Body of pancreas (tissue), 4 donors: ENCODE results near the gene ANGPTL4. TPM values are rescaled to one million over a fixed set of nuclear protein-coding genes. Genes with fewer than 3 reads are reported as not detected.
"Not testable (repeated sequence)": the region's sequence is repeated elsewhere in the genome, so short reads cannot be mapped to it uniquely, and the experiment has no call there.

Source experiments
- ATAC-seq: fragments of 150-250 bp; one replicate; pipeline ENCODE4 v1.9.1; 2016
- DNase-seq, 4 donors: peaks; one replicate each; pipeline ENCODE4 v3.0.0-alpha.2; 2019
- H3K27ac ChIP-seq, 4 donors: fragments of 200-600 bp; sonication (generic); 1 replicate in 3 of 4; 2 replicates in 1 of 4; pipeline versions ENCODE4 v1.5.1 to v1.6.1; 2016 to 2019; ENCODE audit warnings: mild to moderate bottlenecking in 1 of 4, mixed read lengths in 1 of 4, moderate library complexity in 1 of 4
- H3K27me3 ChIP-seq, 2 donors: fragments of 200-600 bp; sonication (generic); one replicate each; pipeline ENCODE4 v1.6.0; 2016; ENCODE audit warnings: mild to moderate bottlenecking in 1 of 2
- H3K36me3 ChIP-seq, 2 donors: fragments of 200-600 bp; sonication (generic); replicated peaks in 1 of 2; 2 replicates each; pipeline ENCODE4 v1.5.1; 2016; ENCODE audit warnings: low read depth in 2 of 2; ENCODE audit not compliant: insufficient read depth in 1 of 2
- H3K4me1 ChIP-seq: fragments of 200-600 bp; sonication (generic); one replicate; pipeline ENCODE4 v1.6.0; 2016
- H3K4me3 ChIP-seq, 2 donors: fragments of 200-600 bp; sonication (generic); 1 replicate in 1 of 2; 2 replicates in 1 of 2; pipeline ENCODE4 v1.5.1; 2016 to 2019
- H3K9me3 ChIP-seq, 3 donors: fragments of 200-600 bp; sonication (generic); 1 replicate in 2 of 3; 2 replicates in 1 of 3; pipeline ENCODE4 v1.5.1; 2016
- POLR2A ChIP-seq, 3 donors: fragments of 450-650 bp; IDR thresholded peaks; one replicate each; pipeline ENCODE4 v1.6.1; 2016; ENCODE audit warnings: antibody characterized with exemption in 3 of 3, mild to moderate bottlenecking in 2 of 3
- WGBS, 2 donors: methylation state at CpG; one replicate each; pipeline ENCODE4 v1.1.5; 2017; 5-methylcytosine and 5-hydroxymethylcytosine counted together
- intact Hi-C: fragments of 100-400 bp; cut with DNase I; formaldehyde crosslinking; loops from one replicate; pipeline ENCODE4 v1.15.1; 2023
- total RNA-seq, 2 donors: library from RNA; depleted of rRNA; stranded (reverse); fragments of >200 nt; gene quantifications; one replicate each; pipeline ENCODE4 v1.1.0, GENCODE V29; 2016
- TF ChIP-seq, protein P1 (sequence below), 7 experiments: fragments of 450-650 bp in 4 of 7; fragments of 200-600 bp in 3 of 7; sonication (generic) in 3 of 7; IDR thresholded peaks; one replicate each; pipeline ENCODE4 v1.5.1; 2016 to 2019; ENCODE audit warnings: antibody characterized with exemption in 7 of 7

ANGPTL4 gene
- total RNA-seq, 2 donors from 2014 or later: 68.7 to 110 TPM

DNA sequence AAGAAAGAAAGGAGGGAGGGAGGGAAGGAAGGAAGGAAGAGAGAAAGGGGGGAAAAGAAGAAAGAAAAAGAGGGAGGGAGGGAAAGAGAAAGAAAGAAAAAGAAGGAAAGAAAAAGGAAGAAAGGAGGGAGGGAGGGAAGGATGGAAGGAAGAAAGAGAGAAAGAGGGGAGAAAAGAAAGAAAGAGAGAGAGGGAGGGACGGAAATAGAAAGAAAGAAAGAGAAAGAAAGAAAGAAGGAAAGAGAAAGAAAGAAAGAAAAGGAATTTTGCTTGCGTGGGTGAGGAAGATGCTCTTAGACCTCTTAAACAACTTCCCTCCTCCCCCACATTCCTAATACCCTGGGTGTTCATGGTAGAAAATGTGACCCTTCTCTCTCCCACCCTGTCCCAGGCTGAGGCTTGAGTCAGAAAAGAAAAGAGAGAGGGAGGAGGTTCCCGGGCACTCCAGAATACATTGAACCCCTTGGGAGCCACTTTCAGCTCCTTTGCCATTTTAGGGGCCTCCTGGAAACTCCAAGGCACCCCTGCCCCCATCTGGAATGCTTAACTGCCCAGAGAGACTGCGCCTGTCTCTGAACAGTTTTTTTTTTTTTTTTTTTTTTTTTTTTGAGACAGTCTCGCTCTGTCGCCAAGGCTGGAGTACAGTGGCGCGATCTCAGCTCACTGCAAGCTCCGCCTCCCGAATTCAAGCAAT, 11.7 kb upstream of the ANGPTL4 start:
- intact Hi-C loops: loop anchor here (5.0 to 10.0 kb wide), 2 partner anchors 155 to 223 kb away; partner anchors contain the start of gene MYO1F
- no peak overlapping the region for H3K4me3 ChIP-seq
- no peak for ATAC-seq

DNA sequence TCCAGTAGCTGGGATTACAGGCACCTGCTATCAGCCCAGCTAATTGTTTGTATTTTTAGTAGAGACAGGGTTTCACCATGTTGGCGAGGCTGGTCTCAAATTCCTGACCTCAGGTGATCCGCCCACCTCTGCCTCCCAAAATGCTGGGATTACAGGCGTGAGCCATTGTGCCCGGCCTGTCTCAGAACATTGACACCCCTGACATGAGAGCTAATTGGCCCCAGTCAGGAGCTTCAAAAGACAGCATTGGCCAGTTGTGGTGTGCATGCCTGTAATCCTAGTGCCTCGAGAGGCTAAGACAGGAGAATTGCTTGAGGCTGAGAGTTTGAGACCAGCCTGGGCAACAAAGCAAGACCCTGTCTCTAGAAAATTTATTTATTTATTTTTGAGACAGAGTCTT, 11.1 kb upstream of the ANGPTL4 start:
- H3K4me3 ChIP-seq: not testable (repeated sequence)

More for the DNA sequence above, 11.7 kb upstream of the ANGPTL4 start:
- Histone ChIP-seq H3K9me3 (no peaks in the 10 kb centered on the region), H3K36me3 (no peaks in the 10 kb centered on the region), H3K27ac (no peak overlapping the region), H3K27me3 (no peaks in the 10 kb centered on the region), H3K4me1 (peaks cover 44% of the 10 kb centered on the region)
- no peak for TF ChIP-seq POLR2A (IDR thresholded peaks at IDR 0.05)
- TF ChIP-seq, protein P1, sequence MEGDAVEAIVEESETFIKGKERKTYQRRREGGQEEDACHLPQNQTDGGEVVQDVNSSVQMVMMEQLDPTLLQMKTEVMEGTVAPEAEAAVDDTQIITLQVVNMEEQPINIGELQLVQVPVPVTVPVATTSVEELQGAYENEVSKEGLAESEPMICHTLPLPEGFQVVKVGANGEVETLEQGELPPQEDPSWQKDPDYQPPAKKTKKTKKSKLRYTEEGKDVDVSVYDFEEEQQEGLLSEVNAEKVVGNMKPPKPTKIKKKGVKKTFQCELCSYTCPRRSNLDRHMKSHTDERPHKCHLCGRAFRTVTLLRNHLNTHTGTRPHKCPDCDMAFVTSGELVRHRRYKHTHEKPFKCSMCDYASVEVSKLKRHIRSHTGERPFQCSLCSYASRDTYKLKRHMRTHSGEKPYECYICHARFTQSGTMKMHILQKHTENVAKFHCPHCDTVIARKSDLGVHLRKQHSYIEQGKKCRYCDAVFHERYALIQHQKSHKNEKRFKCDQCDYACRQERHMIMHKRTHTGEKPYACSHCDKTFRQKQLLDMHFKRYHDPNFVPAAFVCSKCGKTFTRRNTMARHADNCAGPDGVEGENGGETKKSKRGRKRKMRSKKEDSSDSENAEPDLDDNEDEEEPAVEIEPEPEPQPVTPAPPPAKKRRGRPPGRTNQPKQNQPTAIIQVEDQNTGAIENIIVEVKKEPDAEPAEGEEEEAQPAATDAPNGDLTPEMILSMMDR (IDR thresholded peaks at IDR 0.05): no peak
- peak in 1 of 4 donors; percentile 38 for DNase-seq
- WGBS, 2 donors: 39 to 47% methylated on average over 7 to 10 of the region's 10 CpGs

GRCh38 chr19:8355631-8356402, 8.1 kb upstream of the ANGPTL4 start:
- intact Hi-C loops: loop anchor here (5.0 to 10.0 kb wide), 2 partner anchors 41 to 219 kb away; partner anchors contain the start of gene MYO1F
- no peaks in the 10 kb centered on the region for H3K9me3 ChIP-seq
- H3K27me3 ChIP-seq: no peaks in the 10 kb centered on the region
- peak; percentile 62 for ATAC-seq
- DNase-seq: peak in 3 of 4 donors; percentile 33 to 74 (median 53)
- H3K27ac ChIP-seq: peak overlapping the region in 3 of 4 donors; percentile 21 to 52 (median 39)
- 71% methylated on average over 6 of the region's 6 CpGs for WGBS, 2 donors
- peaks cover 53% of the 10 kb centered on the region for H3K4me1 ChIP-seq
- TF ChIP-seq, protein P1 (IDR thresholded peaks at IDR 0.05): no peak
- H3K36me3 ChIP-seq: no peaks in the 10 kb centered on the region
- no peak overlapping the region for H3K4me3 ChIP-seq

More for the DNA sequence above, 11.1 kb upstream of the ANGPTL4 start:
- H3K27me3 ChIP-seq, H3K36me3 ChIP-seq, H3K9me3 ChIP-seq, DNase-seq, ATAC-seq, H3K27ac ChIP-seq: not testable (repeated sequence)
- intact Hi-C loops: loop anchor here (5.0 to 10.0 kb wide), 2 partner anchors 154 to 222 kb away; partner anchors contain the start of gene MYO1F
- H3K4me1 ChIP-seq: peaks cover 47% of the 10 kb centered on the region
- 44 to 55% methylated on average over 3 to 5 of the region's 5 CpGs for WGBS, 2 donors

DNA sequence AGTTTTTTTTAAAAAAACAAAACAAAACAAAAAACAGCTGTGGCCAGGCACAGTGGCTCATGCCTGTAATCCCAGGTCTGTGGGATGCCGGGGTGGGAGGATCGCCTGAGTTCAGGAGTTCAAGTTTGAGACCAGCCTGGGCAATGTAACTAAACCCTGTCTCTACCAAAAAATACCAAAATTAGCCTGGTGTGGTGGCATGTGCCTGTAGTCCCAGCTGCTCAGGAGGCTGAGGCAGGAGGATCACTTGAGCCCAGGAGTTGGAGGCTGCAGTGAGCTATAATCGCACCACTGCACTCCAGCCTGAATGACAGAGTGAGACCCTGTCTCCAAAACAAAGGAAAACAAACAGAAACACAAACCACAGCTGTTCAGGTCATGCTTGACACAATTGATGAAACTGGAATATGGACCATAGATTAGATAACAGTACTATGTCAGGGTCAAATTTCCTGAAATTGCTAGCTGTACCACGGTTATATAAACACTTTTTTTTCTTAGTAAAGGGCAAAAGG, 6.9 kb upstream of the ANGPTL4 start:
- TF ChIP-seq, protein P1 (IDR thresholded peaks at IDR 0.05): no peak
- TF ChIP-seq POLR2A (IDR thresholded peaks at IDR 0.05): no peak
- Histone ChIP-seq H3K4me1 (peaks cover 62% of the 10 kb centered on the region), H3K27me3 (no peaks in the 10 kb centered on the region), H3K36me3 (no peaks in the 10 kb centered on the region), H3K27ac (no peak overlapping the region), H3K4me3 (no peak overlapping the region), H3K9me3 (no peaks in the 10 kb centered on the region)
- no peak for ATAC-seq
- intact Hi-C loops: loop anchor here (5.0 to 10.0 kb wide), 2 partner anchors 40 to 218 kb away; partner anchors contain the start of gene MYO1F
- 65 to 66% methylated on average over 4 of the region's 4 CpGs for WGBS, 2 donors
- DNase-seq: no peak

GRCh38 chr19:8358948-8359347, 5.0 kb upstream of the ANGPTL4 start:
- H3K27me3 ChIP-seq: no peaks in the 10 kb centered on the region
- no peak overlapping the region for H3K4me3 ChIP-seq
- DNase-seq (no peak), ATAC-seq (no peak)
- 80 to 87% methylated on average over 6 of the region's 6 CpGs for WGBS, 2 donors
- peaks cover 67% of the 10 kb centered on the region for H3K4me1 ChIP-seq
- H3K27ac ChIP-seq: no peak overlapping the region
- H3K9me3 ChIP-seq: no peaks in the 10 kb centered on the region
- intact Hi-C loops: loop anchor here (5.0 to 10.0 kb wide), 2 partner anchors 38 to 216 kb away; partner anchors contain the start of gene MYO1F
- no peak for TF ChIP-seq POLR2A (IDR thresholded peaks at IDR 0.05)
- TF ChIP-seq, protein P1 (IDR thresholded peaks at IDR 0.05): no peak
- no peaks in the 10 kb centered on the region for H3K36me3 ChIP-seq
